ENCODE measurements around the gene ALG9. TPM values are rescaled to one million over a fixed set of nuclear protein-coding genes. Genes with fewer than 3 reads are reported as not detected.

ALG9 gene
- polyA plus RNA-seq, 1 experiment, result 40.0 TPM

GRCh38 chr11:111808834-111809233, 62.5 kb downstream of the ALG9 start:
- no peak for TF ChIP-seq CTCF (IDR thresholded peaks at IDR 0.05; ENCODE audit: low read depth, low read length)
- Histone ChIP-seq H3K27ac (ENCODE audit: low read depth, low read length) (no peak overlapping the region), H3K4me3 (ENCODE audit: low read depth, low read length) (no peak overlapping the region), H3K27me3 (ENCODE audit: control insufficient read depth, insufficient read depth, low read length) (no peaks in the 10 kb centered on the region), H3K9me3 (ENCODE audit: control insufficient read depth, insufficient read depth, low read length) (no peaks in the 10 kb centered on the region)
- ChIA-PET CTCF (no interaction called here), POLR2A (interaction anchor here (0.7 kb wide), 1 partner anchor 44 kb away, joined by 3 read pairs; no protein-coding TSS in a partner anchor)
- no peak for DNase-seq (ENCODE audit: low read depth, low spot score)

GRCh38 chr11:111808063-111808588, 63.3 kb downstream of the ALG9 start:
- ChIA-PET POLR2A (no interaction called here), CTCF (no interaction called here)

GRCh38 chr11:111807076-111807475, 64.3 kb downstream of the ALG9 start:
- H3K9me3 ChIP-seq (ENCODE audit: control insufficient read depth, insufficient read depth, low read length), result no peaks in the 10 kb centered on the region
- ChIA-PET POLR2A (no interaction called here), CTCF (interaction anchor here (1.0 to 1.2 kb wide), 2 partner anchors 30 to 35 kb away, joined by 4 read pairs; no protein-coding TSS in a partner anchor)
- H3K4me3 ChIP-seq (ENCODE audit: low read depth, low read length), result no peak overlapping the region
- no peak overlapping the region for H3K27ac ChIP-seq (ENCODE audit: low read depth, low read length)
- DNase-seq (ENCODE audit: low read depth, low spot score), result no peak
- H3K27me3 ChIP-seq (ENCODE audit: control insufficient read depth, insufficient read depth, low read length), result no peaks in the 10 kb centered on the region
- no peak for TF ChIP-seq CTCF (IDR thresholded peaks at IDR 0.05; ENCODE audit: low read depth, low read length)

More at GRCh38 chr11:111808063-111808588, 63.3 kb downstream of the ALG9 start:
- no peak for DNase-seq (ENCODE audit: low read depth, low spot score)
- H3K27me3 ChIP-seq (ENCODE audit: control insufficient read depth, insufficient read depth, low read length), result no peaks in the 10 kb centered on the region
- no peak overlapping the region for H3K4me3 ChIP-seq (ENCODE audit: low read depth, low read length)
- no peak overlapping the region for H3K27ac ChIP-seq (ENCODE audit: low read depth, low read length)
- TF ChIP-seq CTCF (IDR thresholded peaks at IDR 0.05; ENCODE audit: low read depth, low read length), result no peak
- H3K9me3 ChIP-seq (ENCODE audit: control insufficient read depth, insufficient read depth, low read length), result no peaks in the 10 kb centered on the region

- H3K27me3 ChIP-seq (ENCODE audit: control insufficient read depth, insufficient read depth, low read length), result no peaks in the 10 kb centered on the region
- POLR2A ChIA-PET, result no interaction called here
- H3K9me3 ChIP-seq (ENCODE audit: control insufficient read depth, insufficient read depth, low read length), result no peaks in the 10 kb centered on the region
- no peak overlapping the region for H3K27ac ChIP-seq (ENCODE audit: low read depth, low read length)
- H3K4me3 ChIP-seq (ENCODE audit: low read depth, low read length), result no peak overlapping the region
- no peak for TF ChIP-seq CTCF (IDR thresholded peaks at IDR 0.05; ENCODE audit: low read depth, low read length)
- CTCF ChIA-PET, result interaction anchor here (1.8 kb wide), 1 partner anchor 24 kb away, joined by 5 read pairs; no protein-coding TSS in a partner anchor
- DNase-seq (ENCODE audit: low read depth, low spot score), result no peak
Observed at GRCh38 chr11:111801135-111801534, 70.2 kb downstream of the ALG9 start.

GRCh38 chr11:111798279-111798678, 73.1 kb downstream of the ALG9 start:
- no peak for TF ChIP-seq CTCF (IDR thresholded peaks at IDR 0.05; ENCODE audit: low read depth, low read length)
- no peaks in the 10 kb centered on the region for H3K27me3 ChIP-seq (ENCODE audit: control insufficient read depth, insufficient read depth, low read length)
- POLR2A ChIA-PET, result no interaction called here
- H3K9me3 ChIP-seq (ENCODE audit: control insufficient read depth, insufficient read depth, low read length), result no peaks in the 10 kb centered on the region
- CTCF ChIA-PET, result interaction anchor here (1.4 kb wide), 1 partner anchor 20 kb away, joined by 3 read pairs; no protein-coding TSS in a partner anchor
- no peak overlapping the region for H3K4me3 ChIP-seq (ENCODE audit: low read depth, low read length)
- DNase-seq (ENCODE audit: low read depth, low spot score), result no peak
- peak overlapping the region; percentile 32 for H3K27ac ChIP-seq (ENCODE audit: low read depth, low read length)

Data from AG04450 (cell line).